ENCODE measurements around the gene CFAP90.

The CFAP90 gene

GRCh38 chr5:7867260-7867659 lies 16.3 kb upstream of the CFAP90 start:
- Histone ChIP-seq H2AFZ (ENCODE audit: low read depth, low read length, severe bottlenecking) (no peak overlapping the region), H3K9ac (ENCODE audit: low read length) (peak overlapping the region; percentile 80; the same call in 1 of the 2 replicates), H4K20me1 (ENCODE audit: low read depth, low read length) (peaks cover 13% of the 10 kb centered on the region; the same call in 1 of the 2 replicates), H3K4me3 (ENCODE audit: insufficient read depth, low read length, poor library complexity, severe bottlenecking) (no peak overlapping the region), H3F3A (ENCODE audit: insufficient read depth) (no peaks in the 10 kb centered on the region), H3K9me3 (ENCODE audit: insufficient read depth, low read length) (no peaks in the 10 kb centered on the region), H3K9me2 (replicated peaks; ENCODE audit: insufficient read depth, low read length) (no peaks in the 10 kb centered on the region), H3K4me2 (ENCODE audit: low read depth, low read length, poor library complexity, severe bottlenecking) (peak overlapping the region; percentile 79), H3K79me2 (ENCODE audit: insufficient read depth, low read length) (peaks cover 71% of the 10 kb centered on the region), H3K27ac (ENCODE audit: low read depth, low read length) (no peak overlapping the region), H3K36me3 (ENCODE audit: low read length) (peaks cover 22% of the 10 kb centered on the region; the same call in 1 of the 2 replicates), H3K27me3 (ENCODE audit: low read length) (no peaks in the 10 kb centered on the region)
- TF ChIP-seq CTCF (IDR thresholded peaks at IDR 0.05; ENCODE audit: insufficient read depth, low read length, poor library complexity, severe bottlenecking) (no peak), EZH2phosphoT487 (conservative IDR thresholded peaks at IDR 0.05; ENCODE audit: low read length) (no peak)

- Histone ChIP-seq H3K4me3 (ENCODE audit: insufficient read depth, low read length, poor library complexity, severe bottlenecking) (no peak overlapping the region), H3K9ac (ENCODE audit: low read length) (no peak overlapping the region), H3K9me3 (ENCODE audit: insufficient read depth, low read length) (no peaks in the 10 kb centered on the region), H3F3A (ENCODE audit: insufficient read depth) (no peaks in the 10 kb centered on the region), H3K27ac (ENCODE audit: low read depth, low read length) (no peak overlapping the region), H2AFZ (ENCODE audit: low read depth, low read length, severe bottlenecking) (no peak overlapping the region), H3K9me2 (replicated peaks; ENCODE audit: insufficient read depth, low read length) (no peaks in the 10 kb centered on the region), H3K27me3 (ENCODE audit: low read length) (no peaks in the 10 kb centered on the region), H3K36me3 (ENCODE audit: low read length) (peaks cover 25% of the 10 kb centered on the region; the same call in 1 of the 2 replicates), H3K4me2 (ENCODE audit: low read depth, low read length, poor library complexity, severe bottlenecking) (peak overlapping the region; percentile 26), H4K20me1 (ENCODE audit: low read depth, low read length) (peaks cover 13% of the 10 kb centered on the region; the same call in 1 of the 2 replicates), H3K79me2 (ENCODE audit: insufficient read depth, low read length) (peaks cover 60% of the 10 kb centered on the region)
- no peak for TF ChIP-seq EZH2phosphoT487 (conservative IDR thresholded peaks at IDR 0.05; ENCODE audit: low read length)
- TF ChIP-seq CTCF (IDR thresholded peaks at IDR 0.05; ENCODE audit: insufficient read depth, low read length, poor library complexity, severe bottlenecking), result no peak
Observed at GRCh38 chr5:7866196-7866595, 15.3 kb upstream of the CFAP90 start.

- Histone ChIP-seq H3F3A (ENCODE audit: insufficient read depth) (0 out of 2 replicates have a peak, but pooled peaks cover 3% of the 10 kb centered on the region), H2AFZ (ENCODE audit: low read depth, low read length, severe bottlenecking) (no peak overlapping the region), H4K20me1 (ENCODE audit: low read depth, low read length) (no peaks in the 10 kb centered on the region), H3K27me3 (ENCODE audit: low read length) (no peaks in the 10 kb centered on the region), H3K27ac (ENCODE audit: low read depth, low read length) (no peak overlapping the region), H3K79me2 (ENCODE audit: insufficient read depth, low read length) (no peaks in the 10 kb centered on the region), H3K4me2 (ENCODE audit: low read depth, low read length, poor library complexity, severe bottlenecking) (no peak overlapping the region), H3K9me3 (ENCODE audit: insufficient read depth, low read length) (no peaks in the 10 kb centered on the region), H3K4me3 (ENCODE audit: insufficient read depth, low read length, poor library complexity, severe bottlenecking) (no peak overlapping the region), H3K36me3 (ENCODE audit: low read length) (peaks cover 31% of the 10 kb centered on the region; the same call in 1 of the 2 replicates), H3K9ac (ENCODE audit: low read length) (no peak overlapping the region), H3K9me2 (replicated peaks; ENCODE audit: insufficient read depth, low read length) (no peaks in the 10 kb centered on the region)
- TF ChIP-seq EZH2phosphoT487 (conservative IDR thresholded peaks at IDR 0.05; ENCODE audit: low read length) (no peak), CTCF (IDR thresholded peaks at IDR 0.05; ENCODE audit: insufficient read depth, low read length, poor library complexity, severe bottlenecking) (no peak)
Observed at GRCh38 chr5:7857926-7858632, 7.1 kb upstream of the CFAP90 start.
